NCI-H524 treated with DMSO at 0.1 percent for 48 hours (cell line): ENCODE measurements around the gene MRPS18C.
"Not testable (repeated sequence)": the region's sequence is repeated elsewhere in the genome, so short reads cannot be mapped to it uniquely, and the experiment has no call there.

ENCODE experiments used
- DNase-seq: peaks from one replicate; lab custom pipeline; 2025; lab: John Stamatoyannopoulos, UW

Gene MRPS18C

DNA sequence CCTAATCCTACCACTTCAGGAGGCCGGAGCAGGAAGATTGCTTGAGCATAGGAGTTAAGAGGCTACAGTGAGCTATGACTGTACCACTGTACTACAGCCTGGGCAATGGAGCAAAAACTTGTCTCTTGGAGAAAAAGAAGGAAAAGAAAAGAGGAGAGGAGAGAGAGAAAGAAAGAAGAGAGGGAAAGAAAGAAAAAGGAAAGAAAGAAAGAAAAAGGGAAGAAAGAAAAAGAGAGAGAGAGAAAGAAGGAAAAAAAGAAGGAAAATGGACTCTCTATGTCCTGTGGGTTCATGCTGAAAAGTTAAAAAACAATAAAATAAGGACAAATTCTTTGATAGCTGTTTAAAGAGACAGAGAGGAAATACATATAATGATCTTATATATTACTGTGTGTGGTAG lies 42.3 kb downstream of the MRPS18C start:
- DNase-seq = no peak

DNA sequence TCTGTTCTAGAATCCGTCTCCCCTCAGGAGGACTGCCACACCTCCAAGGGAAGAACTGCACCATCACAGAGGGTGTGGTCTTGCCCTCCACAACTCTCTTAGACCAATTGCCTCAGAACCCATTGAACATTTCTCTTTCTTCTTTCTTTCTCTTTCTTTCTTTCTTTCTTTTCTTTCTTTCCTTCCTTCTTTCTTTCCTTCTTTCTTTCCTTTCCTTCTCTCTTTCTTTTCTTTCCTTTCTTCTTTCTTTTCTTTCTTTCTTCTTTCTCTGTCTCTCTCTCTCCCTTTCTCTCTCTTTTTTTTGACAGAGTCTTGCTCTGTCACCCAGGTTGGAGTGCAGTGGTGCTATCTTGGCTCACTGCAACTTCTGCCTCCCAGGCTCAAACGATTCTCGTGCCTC lies 45.8 kb downstream of the MRPS18C start:
- DNase-seq = not testable (repeated sequence)

DNA sequence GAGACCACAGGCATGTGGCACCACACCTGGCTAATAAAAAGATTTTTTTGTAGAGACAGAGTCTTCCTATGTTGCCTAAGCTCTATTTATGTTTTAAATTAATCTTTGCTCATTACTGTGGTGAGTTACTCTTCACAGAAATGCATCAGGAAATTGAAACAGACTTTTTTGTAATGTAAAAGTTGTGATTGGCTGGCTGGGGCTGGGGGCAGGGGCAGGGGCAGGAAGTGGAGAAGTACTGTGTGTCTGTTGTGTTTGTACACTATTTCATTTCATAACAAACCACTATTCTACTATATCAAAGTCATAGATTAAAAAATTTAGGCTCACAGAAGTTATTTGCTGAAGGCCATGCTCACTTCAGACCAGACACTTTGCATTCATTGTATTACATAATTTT lies 48.1 kb downstream of the MRPS18C start:
- no peak for DNase-seq

DNA sequence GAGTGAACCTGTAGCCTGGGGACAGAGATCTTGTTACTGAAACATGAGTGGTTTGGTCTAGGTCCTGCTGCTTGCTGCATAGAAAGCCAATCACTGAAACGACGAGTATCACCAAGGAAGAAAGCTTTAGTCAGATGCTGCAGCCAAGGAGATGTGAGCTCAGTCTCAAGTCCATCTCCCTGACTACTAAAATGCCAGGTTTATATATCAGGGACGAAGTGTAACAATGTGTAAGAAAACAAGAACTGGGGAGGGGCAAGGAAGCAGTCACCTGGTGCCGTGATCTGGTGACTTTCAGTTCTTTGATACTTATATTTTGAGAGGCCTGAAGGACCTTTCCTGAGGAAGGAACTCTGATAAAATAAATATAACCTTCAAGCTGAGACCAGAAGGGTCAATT lies 48.6 kb downstream of the MRPS18C start:
- no peak for DNase-seq

DNA sequence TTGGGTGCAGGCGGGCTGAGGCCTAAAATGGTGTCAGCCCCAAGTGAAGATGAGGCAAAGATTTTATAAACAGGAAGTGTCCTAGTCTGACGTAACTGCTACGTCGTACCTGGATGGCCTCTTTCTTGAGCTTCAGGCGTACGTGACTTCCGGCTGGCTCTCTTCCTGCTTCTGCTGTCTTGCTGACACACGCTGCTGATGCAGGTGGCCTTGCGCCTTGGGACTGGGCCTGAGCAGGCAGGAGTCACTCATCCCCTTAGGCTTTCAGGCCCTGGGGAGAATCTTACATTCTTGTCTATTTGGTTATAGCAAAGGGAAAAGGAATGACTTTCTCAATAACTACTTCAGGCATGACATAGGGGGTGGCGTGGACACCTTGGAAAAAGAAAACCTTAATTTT lies 49.1 kb downstream of the MRPS18C start:
- DNase-seq = no peak

DNA sequence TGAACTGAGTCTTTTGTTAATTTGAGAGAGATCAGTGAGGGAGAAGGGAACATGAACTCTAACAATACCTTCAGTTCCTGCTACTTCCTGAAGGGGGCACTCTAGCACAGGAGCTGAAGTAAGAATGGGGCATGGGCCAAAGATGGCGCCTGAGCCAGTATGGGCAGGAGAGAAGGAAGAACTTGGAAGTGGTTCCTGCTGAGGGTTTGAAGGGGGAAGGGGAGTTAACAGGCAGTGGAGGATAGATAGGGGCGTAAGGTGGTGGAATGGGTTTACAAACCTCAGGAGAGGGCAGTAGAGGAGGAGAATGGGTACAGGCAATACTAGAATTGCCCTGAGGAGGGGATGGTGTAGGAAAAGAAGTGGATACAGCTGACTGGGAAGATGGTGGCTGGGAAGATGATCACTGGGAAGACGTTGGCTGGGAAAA lies 53.3 kb downstream of the MRPS18C start:
- DNase-seq = not testable (repeated sequence)

DNA sequence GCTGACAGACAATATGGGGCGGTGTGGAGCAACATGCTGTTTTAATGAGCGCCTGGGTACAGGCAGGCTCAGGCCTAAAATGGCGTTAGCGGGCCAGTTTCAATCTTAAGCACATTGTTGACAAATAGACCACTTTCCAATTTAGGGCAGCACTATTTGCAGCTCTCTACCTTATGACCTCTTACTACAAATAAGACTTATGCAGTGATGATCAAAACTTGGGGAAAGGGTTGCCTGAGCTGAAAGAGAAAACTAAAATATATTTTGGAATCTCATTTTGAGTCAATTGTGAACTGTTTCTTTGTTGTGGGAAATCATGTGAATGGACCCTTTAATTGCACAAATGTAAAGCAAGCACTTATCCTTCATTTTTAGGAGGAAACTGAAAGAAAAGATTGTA lies 54.6 kb downstream of the MRPS18C start:
- no peak for DNase-seq
